ENCODE measurements around the gene PANX3. TPM values are rescaled to one million over a fixed set of nuclear protein-coding genes. Genes with fewer than 3 reads are reported as not detected.

The PANX3 gene
- total RNA-seq, 5 donors from 2014 or later (not counting 1 experiment from before 2014, with no cell fraction given) = not detected

GRCh38 chr11:124643042-124643604 is 31.9 kb downstream of the PANX3 start:
- H3K27me3 Mint-ChIP-seq = no peaks in the 10 kb centered on the region
- Histone ChIP-seq H3K27ac (ENCODE audit: low read length) (no peak overlapping the region), H3K4me1 (ENCODE audit: control insufficient read depth in 1 of 2, extremely low read depth in 1 of 2, insufficient read depth in 2 of 2, low read length in 2 of 2) (peaks cover 0 to 3% of the 10 kb centered on the region in 2 experiments), H3K36me3 (ENCODE audit: control insufficient read depth in 2 of 2, extremely low read depth in 1 of 2, insufficient read depth in 1 of 2, low read length in 1 of 2) (peaks cover 3 to 4% of the 10 kb centered on the region in 2 donors), H3K27me3 (replicated peaks in 1 of 2; ENCODE audit: control insufficient read depth in 2 of 2, extremely low read depth in 1 of 2, insufficient read depth in 2 of 2, low read length in 1 of 2) (no peaks in the 10 kb centered on the region), H3K9me3 (no peaks in the 10 kb centered on the region), H3K4me3 (ENCODE audit: control insufficient read depth in 1 of 2, extremely low read depth in 1 of 2, low read length in 1 of 2) (no peak overlapping the region)
- 100% methylated on average over 1 of the region's 10 CpGs for WGBS (ENCODE audit: insufficient coverage)
- ChIA-PET CTCF (interaction anchor here (1.1 to 3.2 kb wide), 3 partner anchors 26 to 158 kb away, joined by 3 to 10 read pairs (median 3); partner anchors contain the start of genes SIAE (in 1 of the 2) and SPA17 (in 1 of the 2)), POLR2A (no interaction called here)
- ATAC-seq (replicated peaks in 1 of 4) (no peak), DNase-seq (no peak)
- no peaks in the 10 kb centered on the region for H3K9me3 Mint-ChIP-seq
- H3K27ac Mint-ChIP-seq = no peak overlapping the region
- no peaks in the 10 kb centered on the region for H3K36me3 Mint-ChIP-seq
- peaks cover 0 to 4% (median 3%) of the 10 kb centered on the region in 3 donors for H3K4me1 Mint-ChIP-seq
- H3K4me3 Mint-ChIP-seq = no peak overlapping the region

GRCh38 chr11:124643605-124644425 is 32.6 kb downstream of the PANX3 start:
- CTCF ChIA-PET = interaction anchor here (0.6 to 3.2 kb wide), 16 partner anchors 9 to 698 kb away, joined by 3 to 15 read pairs (median 3); partner anchors contain the start of genes SIAE (in 1 of the 2), SPA17 (in 1 of the 2) and TBRG1 (in 1 of the 2)
- WGBS (ENCODE audit: insufficient coverage) = no CpG with 5 or more reads among the region's 3 CpGs
- H3K4me1 Mint-ChIP-seq = peaks cover 0 to 4% (median 3%) of the 10 kb centered on the region in 3 donors
- POLR2A ChIA-PET = interaction anchor here in 1 of 2 donors (0.6 kb wide), 2 partner anchors 146 to 284 kb away, joined by 5 read pairs; no protein-coding TSS in a partner anchor
- H3K9me3 Mint-ChIP-seq = no peaks in the 10 kb centered on the region
- H3K9me3 ChIP-seq = no peaks in the 10 kb centered on the region
- no peaks in the 10 kb centered on the region for H3K27me3 ChIP-seq (replicated peaks in 1 of 2; ENCODE audit: control insufficient read depth in 2 of 2, extremely low read depth in 1 of 2, insufficient read depth in 2 of 2, low read length in 1 of 2)
- DNase-seq (no peak), ATAC-seq (replicated peaks in 1 of 4) (peak in 1 of 4 experiments; percentile 8)
- no peak overlapping the region for H3K27ac ChIP-seq (ENCODE audit: low read length)
- H3K36me3 Mint-ChIP-seq = no peaks in the 10 kb centered on the region
- H3K27me3 Mint-ChIP-seq = no peaks in the 10 kb centered on the region
- peaks cover 0 to 3% of the 10 kb centered on the region in 2 experiments for H3K4me1 ChIP-seq (ENCODE audit: control insufficient read depth in 1 of 2, extremely low read depth in 1 of 2, insufficient read depth in 2 of 2, low read length in 2 of 2)
- no peak overlapping the region for H3K27ac Mint-ChIP-seq
- peaks cover 3 to 4% of the 10 kb centered on the region in 2 donors for H3K36me3 ChIP-seq (ENCODE audit: control insufficient read depth in 2 of 2, extremely low read depth in 1 of 2, insufficient read depth in 1 of 2, low read length in 1 of 2)
- H3K4me3 ChIP-seq (ENCODE audit: control insufficient read depth in 1 of 2, extremely low read depth in 1 of 2, low read length in 1 of 2) = no peak overlapping the region
- H3K4me3 Mint-ChIP-seq = no peak overlapping the region

- Histone ChIP-seq H3K9me3 (no peaks in the 10 kb centered on the region), H3K36me3 (ENCODE audit: control insufficient read depth in 2 of 2, extremely low read depth in 1 of 2, insufficient read depth in 1 of 2, low read length in 1 of 2) (peaks cover 0 to 3% of the 10 kb centered on the region in 2 donors), H3K27me3 (replicated peaks in 1 of 2; ENCODE audit: control insufficient read depth in 2 of 2, extremely low read depth in 1 of 2, insufficient read depth in 2 of 2, low read length in 1 of 2) (no peaks in the 10 kb centered on the region), H3K4me3 (ENCODE audit: control insufficient read depth in 1 of 2, extremely low read depth in 1 of 2, low read length in 1 of 2) (no peak overlapping the region), H3K4me1 (ENCODE audit: control insufficient read depth in 1 of 2, extremely low read depth in 1 of 2, insufficient read depth in 2 of 2, low read length in 2 of 2) (peaks cover 0 to 3% of the 10 kb centered on the region in 2 experiments), H3K27ac (ENCODE audit: low read length) (no peak overlapping the region)
- H3K4me1 Mint-ChIP-seq = peaks cover 0 to 4% (median 3%) of the 10 kb centered on the region in 3 donors
- H3K36me3 Mint-ChIP-seq = peaks cover 2% of the 10 kb centered on the region
- DNase-seq (peak in 17 of 35 experiments; percentile 1 to 64 (median 8)), ATAC-seq (replicated peaks in 1 of 4) (peak; percentile 53 to 77 (median 66))
- H3K27me3 Mint-ChIP-seq = no peaks in the 10 kb centered on the region
- H3K9me3 Mint-ChIP-seq = no peaks in the 10 kb centered on the region
- POLR2A ChIA-PET = interaction anchor here in 1 of 2 donors (0.6 kb wide), 2 partner anchors 145 to 283 kb away, joined by 5 read pairs; no protein-coding TSS in a partner anchor
- 29% methylated on average over 15 of the region's 16 CpGs for WGBS (ENCODE audit: insufficient coverage)
- H3K27ac Mint-ChIP-seq = no peak overlapping the region
- CTCF ChIA-PET = interaction anchor here (0.6 to 3.2 kb wide), 14 partner anchors 8 to 697 kb away, joined by 3 to 15 read pairs (median 3); partner anchors contain the start of genes SIAE (in 1 of the 2), SPA17 (in 1 of the 2) and TBRG1 (in 1 of the 2)
- H3K4me3 Mint-ChIP-seq = no peak overlapping the region
These were observed 33.4 kb downstream of the PANX3 start for GRCh38 chr11:124644426-124645280.

- ATAC-seq (replicated peaks in 1 of 4) (no peak), DNase-seq (no peak)
- peaks cover 0 to 3% of the 10 kb centered on the region in 2 experiments for H3K4me1 ChIP-seq (ENCODE audit: control insufficient read depth in 1 of 2, extremely low read depth in 1 of 2, insufficient read depth in 2 of 2, low read length in 2 of 2)
- H3K27me3 ChIP-seq (replicated peaks in 1 of 2; ENCODE audit: control insufficient read depth in 2 of 2, extremely low read depth in 1 of 2, insufficient read depth in 2 of 2, low read length in 1 of 2) = no peaks in the 10 kb centered on the region
- Mint-ChIP-seq H3K9me3 (no peaks in the 10 kb centered on the region), H3K36me3 (peaks cover 8% of the 10 kb centered on the region), H3K4me1 (peaks cover 0 to 4% (median 3%) of the 10 kb centered on the region in 3 donors), H3K4me3 (no peak overlapping the region), H3K27ac (no peak overlapping the region), H3K27me3 (no peaks in the 10 kb centered on the region)
- WGBS (ENCODE audit: insufficient coverage) = no CpG with 5 or more reads among the region's 3 CpGs
- no peak overlapping the region for H3K27ac ChIP-seq (ENCODE audit: low read length)
- H3K9me3 ChIP-seq = no peaks in the 10 kb centered on the region
- H3K4me3 ChIP-seq (ENCODE audit: control insufficient read depth in 1 of 2, extremely low read depth in 1 of 2, low read length in 1 of 2) = no peak overlapping the region
- H3K36me3 ChIP-seq (ENCODE audit: control insufficient read depth in 2 of 2, extremely low read depth in 1 of 2, insufficient read depth in 1 of 2, low read length in 1 of 2) = peaks cover 3% of the 10 kb centered on the region in 2 donors
- ChIA-PET POLR2A (no interaction called here), CTCF (no interaction called here)
These were observed 34.9 kb downstream of the PANX3 start for GRCh38 chr11:124646148-124646547.

GRCh38 chr11:124648610-124649009 is 37.4 kb downstream of the PANX3 start:
- POLR2A ChIA-PET = no interaction called here
- H3K4me1 Mint-ChIP-seq = peaks cover 0 to 4% (median 3%) of the 10 kb centered on the region in 3 donors
- 100% methylated on average over 2 of the region's 6 CpGs for WGBS (ENCODE audit: insufficient coverage)
- H3K27me3 Mint-ChIP-seq = no peaks in the 10 kb centered on the region
- H3K4me1 ChIP-seq (ENCODE audit: control insufficient read depth in 1 of 2, extremely low read depth in 1 of 2, insufficient read depth in 2 of 2, low read length in 2 of 2) = peaks cover 0 to 3% of the 10 kb centered on the region in 2 experiments
- H3K36me3 Mint-ChIP-seq = peaks cover 27% of the 10 kb centered on the region
- H3K9me3 ChIP-seq = no peaks in the 10 kb centered on the region
- peaks cover 3% of the 10 kb centered on the region in 2 donors for H3K36me3 ChIP-seq (ENCODE audit: control insufficient read depth in 2 of 2, extremely low read depth in 1 of 2, insufficient read depth in 1 of 2, low read length in 1 of 2)
- no peaks in the 10 kb centered on the region for H3K27me3 ChIP-seq (replicated peaks in 1 of 2; ENCODE audit: control insufficient read depth in 2 of 2, extremely low read depth in 1 of 2, insufficient read depth in 2 of 2, low read length in 1 of 2)
- H3K4me3 ChIP-seq (ENCODE audit: control insufficient read depth in 1 of 2, extremely low read depth in 1 of 2, low read length in 1 of 2) = no peak overlapping the region
- no peaks in the 10 kb centered on the region for H3K9me3 Mint-ChIP-seq
- no peak for ATAC-seq (replicated peaks in 1 of 4)
- H3K27ac Mint-ChIP-seq = no peak overlapping the region
- DNase-seq = no peak
- CTCF ChIA-PET = interaction anchor here (0.7 to 1.1 kb wide), 2 partner anchors 10 to 16 kb away, joined by 3 to 6 read pairs; no protein-coding TSS in a partner anchor
- no peak overlapping the region for H3K27ac ChIP-seq (ENCODE audit: low read length)
- no peak overlapping the region for H3K4me3 Mint-ChIP-seq

Measured in T-cell (primary cell).